ENCODE measurements around the gene MPEG1.

- no peak for TF ChIP-seq POLR2A (IDR thresholded peaks at IDR 0.05; ENCODE audit: low read length)
- TF ChIP-seq GATA1 (IDR thresholded peaks at IDR 0.05; ENCODE audit: low read depth, low read length), result no peak
Observed at GRCh38 chr11:59216641-59217564, 4.2 kb upstream of the MPEG1 start.
